Stimulated activated naive CD8-positive, alpha-beta T cell treated with anti-CD3 and anti-CD28 coated beads, Interleukin-15, Interleukin-2, amounts not matched to agents 100 ng/mL and 50 ng/mL, for 24 hours (primary cell): ENCODE data around the gene DTX3.
"Not testable (repeated sequence)": the region's sequence is repeated elsewhere in the genome, so short reads cannot be mapped to it uniquely, and the experiment has no call there.

Source experiments
- H3K27ac Mint-ChIP-seq: one replicate; pipeline ENCODE4 v1.8.0; 2021; ENCODE audit warnings: mild to moderate bottlenecking, mixed read lengths
- H3K27me3 Mint-ChIP-seq: one replicate; pipeline ENCODE4 v1.8.0; 2021; ENCODE audit warnings: mixed read lengths
- H3K36me3 Mint-ChIP-seq: one replicate; pipeline ENCODE4 v1.8.0; 2021; ENCODE audit warnings: low read depth, mixed read lengths
- H3K4me1 Mint-ChIP-seq: one replicate; pipeline ENCODE4 v1.8.0; 2021; ENCODE audit warnings: low read depth, mixed read lengths
- H3K4me3 Mint-ChIP-seq: one replicate; pipeline ENCODE4 v1.8.0; 2021; ENCODE audit warnings: mild to moderate bottlenecking, mixed read lengths
- H3K9me3 Mint-ChIP-seq: one replicate; pipeline ENCODE4 v1.8.0; 2021; ENCODE audit warnings: mixed read lengths

The DTX3 gene

DNA sequence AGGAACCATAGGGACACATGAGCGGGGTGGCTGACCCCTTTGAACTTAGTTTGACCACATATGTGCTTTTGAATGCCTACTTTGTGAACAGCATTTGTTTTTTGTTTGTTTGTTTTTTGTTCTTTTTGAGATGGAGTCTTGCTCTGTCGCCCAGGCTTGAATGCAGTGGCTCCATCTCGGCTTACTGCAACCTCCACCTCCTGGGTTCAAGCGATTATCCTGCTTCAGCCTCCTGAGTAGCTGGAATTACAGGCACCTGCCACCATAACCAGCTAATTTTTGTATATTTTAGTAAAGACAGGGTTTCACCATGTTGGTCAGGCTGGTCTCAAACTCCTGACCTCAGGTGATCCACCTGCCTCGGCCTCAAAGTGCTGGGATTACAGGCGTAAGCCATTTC, 13.8 kb downstream of the DTX3 start:
- not testable (repeated sequence) for H3K9me3 Mint-ChIP-seq, H3K27ac Mint-ChIP-seq, H3K36me3 Mint-ChIP-seq, H3K4me3 Mint-ChIP-seq
- Mint-ChIP-seq H3K4me1 (peaks cover 29% of the 10 kb centered on the region), H3K27me3 (peaks cover 59% of the 10 kb centered on the region)

GRCh38 chr12:57618966-57619433, 14.4 kb downstream of the DTX3 start:
- H3K36me3 Mint-ChIP-seq: no peaks in the 10 kb centered on the region
- H3K4me3 Mint-ChIP-seq: no peak overlapping the region
- no peak overlapping the region for H3K27ac Mint-ChIP-seq
- H3K9me3 Mint-ChIP-seq: no peaks in the 10 kb centered on the region
- H3K27me3 Mint-ChIP-seq: peaks cover 65% of the 10 kb centered on the region
- peaks cover 28% of the 10 kb centered on the region for H3K4me1 Mint-ChIP-seq

GRCh38 chr12:57619434-57620244, 15.0 kb downstream of the DTX3 start:
- Mint-ChIP-seq H3K4me3 (no peak overlapping the region), H3K27me3 (peaks cover 68% of the 10 kb centered on the region), H3K36me3 (no peaks in the 10 kb centered on the region), H3K9me3 (no peaks in the 10 kb centered on the region), H3K4me1 (peaks cover 23% of the 10 kb centered on the region), H3K27ac (no peak overlapping the region)

- Mint-ChIP-seq H3K9me3 (no peaks in the 10 kb centered on the region), H3K27me3 (peaks cover 76% of the 10 kb centered on the region), H3K4me3 (peak overlapping the region; percentile 77), H3K27ac (peak overlapping the region; percentile 75), H3K36me3 (no peaks in the 10 kb centered on the region), H3K4me1 (peaks cover 23% of the 10 kb centered on the region)
These were observed 15.8 kb downstream of the DTX3 start for GRCh38 chr12:57620245-57620935.

DNA sequence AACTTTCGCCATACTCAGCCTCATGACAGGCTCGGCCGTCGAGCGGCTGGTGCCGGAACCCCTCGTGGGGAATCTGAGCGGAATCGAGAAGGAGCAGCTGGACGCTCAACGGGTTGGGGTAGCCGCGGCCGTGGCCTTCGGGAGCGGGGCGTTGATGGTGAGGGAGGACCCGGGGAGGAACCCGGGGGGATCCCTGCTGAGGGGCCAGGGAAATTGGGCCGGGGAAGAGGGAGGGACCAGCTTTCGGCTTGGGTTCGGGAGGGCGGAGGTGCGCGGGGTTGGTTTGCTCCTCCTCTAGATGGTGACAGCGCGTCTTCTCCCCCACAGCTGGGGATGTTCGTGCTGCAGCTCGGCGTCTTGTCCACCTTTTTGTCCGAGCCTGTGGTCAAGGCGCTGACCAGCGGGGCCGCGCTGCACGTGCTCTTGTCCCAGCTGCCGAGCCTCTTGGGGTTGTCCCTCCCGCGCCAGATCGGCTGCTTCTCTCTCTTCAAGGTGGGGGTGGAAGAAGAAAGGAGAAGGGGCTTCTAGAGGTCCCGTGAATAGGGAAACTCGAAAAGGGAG, 16.4 kb downstream of the DTX3 start:
- H3K9me3 Mint-ChIP-seq: no peaks in the 10 kb centered on the region
- peak overlapping the region; percentile 75 for H3K27ac Mint-ChIP-seq

DNA sequence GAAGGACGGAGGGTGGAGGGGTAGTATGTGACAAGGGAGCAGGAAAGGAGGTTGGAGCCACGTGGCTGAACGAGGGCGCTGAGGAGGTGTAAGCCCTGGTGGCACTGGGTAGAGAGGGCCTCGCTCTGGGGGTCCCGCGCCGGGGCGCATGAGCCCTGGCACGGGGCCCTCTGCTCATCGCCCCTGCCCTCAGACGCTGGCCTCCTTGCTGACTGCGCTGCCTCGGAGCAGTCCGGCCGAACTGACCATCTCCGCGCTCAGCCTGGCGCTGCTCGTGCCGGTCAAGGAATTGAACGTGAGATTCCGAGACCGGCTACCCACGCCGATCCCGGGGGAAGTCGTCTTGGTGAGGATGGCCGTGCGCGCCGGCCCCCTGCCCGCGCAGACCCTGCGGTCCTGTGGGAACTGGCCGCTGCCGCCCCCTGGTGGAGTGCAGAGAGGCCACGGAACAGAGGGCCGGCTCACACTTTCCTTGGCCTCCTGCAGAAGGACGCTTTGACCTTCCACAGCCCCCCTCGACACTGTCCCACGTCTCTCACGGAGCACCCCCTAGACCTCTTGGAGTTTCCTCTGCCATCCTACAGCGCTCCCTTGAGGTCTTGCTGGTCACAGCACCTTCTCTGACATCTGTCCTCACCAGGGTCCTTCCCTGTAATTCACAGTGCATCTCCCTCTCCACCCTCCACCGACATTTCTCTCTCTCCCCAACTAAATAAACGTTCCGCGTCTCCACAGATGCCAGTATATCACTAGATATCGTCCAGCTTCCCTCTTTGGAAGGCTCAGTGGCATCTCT, 17.1 kb downstream of the DTX3 start:
- H3K27me3 Mint-ChIP-seq: peaks cover 89% of the 10 kb centered on the region
- H3K4me3 Mint-ChIP-seq: peak overlapping the region; percentile 77
- H3K36me3 Mint-ChIP-seq: no peaks in the 10 kb centered on the region
- no peaks in the 10 kb centered on the region for H3K9me3 Mint-ChIP-seq
- peak overlapping the region; percentile 28 for H3K27ac Mint-ChIP-seq
- H3K4me1 Mint-ChIP-seq: peaks cover 23% of the 10 kb centered on the region

More for the DNA sequence above, 16.4 kb downstream of the DTX3 start:
- Mint-ChIP-seq H3K27me3 (peaks cover 82% of the 10 kb centered on the region), H3K36me3 (no peaks in the 10 kb centered on the region), H3K4me3 (peak overlapping the region; percentile 77), H3K4me1 (peaks cover 23% of the 10 kb centered on the region)

DNA sequence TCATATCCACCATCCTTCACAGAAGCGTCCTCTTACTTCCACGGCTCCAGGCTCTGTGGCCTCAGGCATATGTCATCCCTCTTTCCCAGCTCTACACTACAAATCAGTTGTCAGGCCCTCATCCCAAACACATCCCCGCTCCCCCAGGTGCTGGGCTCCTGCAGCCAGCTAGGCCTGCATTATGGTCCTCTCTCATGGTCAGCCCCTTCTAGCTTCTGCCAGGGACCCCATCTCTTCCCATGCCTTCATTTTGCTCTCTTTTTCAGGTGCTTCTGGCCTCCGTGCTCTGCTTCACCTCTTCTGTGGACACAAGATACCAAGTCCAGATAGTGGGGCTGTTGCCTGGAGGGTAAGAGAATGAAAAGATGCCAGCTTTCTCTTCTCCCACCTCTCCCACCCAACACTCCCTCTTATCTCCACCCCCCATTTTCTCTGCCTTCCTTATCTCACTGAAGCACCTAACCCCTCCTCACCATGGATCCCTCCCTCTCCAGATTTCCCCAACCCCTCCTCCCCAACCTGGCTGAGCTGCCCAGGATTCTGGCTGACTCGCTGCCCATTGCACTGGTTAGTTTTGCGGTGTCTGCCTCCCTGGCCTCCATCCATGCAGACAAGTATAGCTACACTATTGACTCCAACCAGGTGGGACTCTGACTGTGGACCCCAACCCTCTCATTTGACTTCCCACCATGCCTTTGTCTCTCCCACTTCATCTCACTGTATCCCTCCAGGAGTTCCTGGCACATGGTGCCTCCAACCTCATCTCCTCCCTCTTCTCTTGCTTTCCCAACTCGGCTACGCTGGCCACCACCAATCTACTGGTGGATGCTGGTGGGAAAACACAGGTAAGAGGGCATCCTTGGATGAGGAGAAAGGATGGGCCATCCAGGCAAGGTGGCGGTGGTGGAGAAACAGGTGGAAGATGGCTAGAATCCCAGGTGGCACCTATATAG, 17.9 kb downstream of the DTX3 start:
- Mint-ChIP-seq H3K9me3 (no peaks in the 10 kb centered on the region), H3K27me3 (peaks cover 90% of the 10 kb centered on the region), H3K4me3 (peak overlapping the region; percentile 77), H3K36me3 (no peaks in the 10 kb centered on the region), H3K4me1 (peaks cover 28% of the 10 kb centered on the region), H3K27ac (no peak overlapping the region)

DNA sequence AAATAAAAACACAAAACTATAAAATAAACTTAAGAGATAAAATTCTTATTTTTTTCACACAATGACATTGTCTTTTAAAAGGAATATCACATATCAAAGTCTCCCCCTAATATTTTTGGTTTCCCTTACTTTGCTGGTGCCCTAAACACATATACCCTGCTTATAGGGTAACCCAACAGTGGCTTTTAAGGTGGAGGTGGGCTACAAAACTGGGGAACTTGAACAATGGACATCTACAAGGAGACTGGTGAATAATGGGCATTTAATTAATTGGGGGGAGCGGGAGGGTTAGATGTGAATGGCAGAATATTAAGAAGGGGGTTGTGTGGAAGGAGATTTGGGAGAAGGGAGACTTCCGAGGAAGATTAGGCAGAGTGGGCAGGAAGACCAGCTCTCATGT, 18.8 kb downstream of the DTX3 start:
- no peak overlapping the region for H3K27ac Mint-ChIP-seq
- no peaks in the 10 kb centered on the region for H3K36me3 Mint-ChIP-seq
- peaks cover 89% of the 10 kb centered on the region for H3K27me3 Mint-ChIP-seq
- H3K9me3 Mint-ChIP-seq: no peaks in the 10 kb centered on the region
- no peak overlapping the region for H3K4me3 Mint-ChIP-seq
- peaks cover 32% of the 10 kb centered on the region for H3K4me1 Mint-ChIP-seq

DNA sequence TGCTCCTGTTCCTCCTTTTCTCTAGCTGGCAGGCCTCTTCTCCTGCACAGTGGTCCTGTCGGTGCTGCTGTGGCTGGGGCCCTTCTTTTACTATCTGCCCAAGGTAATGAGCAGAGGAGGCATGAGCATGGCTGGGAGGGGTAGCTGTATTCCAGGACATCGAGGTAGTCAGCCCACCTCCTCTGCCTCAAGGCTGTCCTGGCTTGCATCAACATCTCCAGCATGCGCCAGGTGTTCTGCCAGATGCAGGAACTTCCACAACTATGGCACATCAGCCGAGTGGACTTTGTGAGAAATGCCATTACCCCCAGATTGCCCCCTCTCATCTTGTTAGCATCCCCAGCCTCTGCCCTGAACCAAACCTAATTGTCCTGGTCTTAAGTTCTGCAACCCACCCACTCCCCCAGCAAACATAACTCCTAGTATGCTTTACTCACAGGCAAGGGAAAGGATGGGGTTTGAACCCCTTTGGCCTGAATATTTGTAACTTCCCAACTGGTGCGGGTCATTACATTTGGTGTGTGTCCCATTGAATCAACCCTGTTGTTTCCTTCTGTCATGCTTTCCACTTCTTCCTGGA, 19.3 kb downstream of the DTX3 start:
- no peaks in the 10 kb centered on the region for H3K36me3 Mint-ChIP-seq
- H3K4me3 Mint-ChIP-seq: no peak overlapping the region
- H3K27ac Mint-ChIP-seq: no peak overlapping the region
- H3K9me3 Mint-ChIP-seq: no peaks in the 10 kb centered on the region
- peaks cover 92% of the 10 kb centered on the region for H3K27me3 Mint-ChIP-seq
- H3K4me1 Mint-ChIP-seq: peaks cover 32% of the 10 kb centered on the region

DNA sequence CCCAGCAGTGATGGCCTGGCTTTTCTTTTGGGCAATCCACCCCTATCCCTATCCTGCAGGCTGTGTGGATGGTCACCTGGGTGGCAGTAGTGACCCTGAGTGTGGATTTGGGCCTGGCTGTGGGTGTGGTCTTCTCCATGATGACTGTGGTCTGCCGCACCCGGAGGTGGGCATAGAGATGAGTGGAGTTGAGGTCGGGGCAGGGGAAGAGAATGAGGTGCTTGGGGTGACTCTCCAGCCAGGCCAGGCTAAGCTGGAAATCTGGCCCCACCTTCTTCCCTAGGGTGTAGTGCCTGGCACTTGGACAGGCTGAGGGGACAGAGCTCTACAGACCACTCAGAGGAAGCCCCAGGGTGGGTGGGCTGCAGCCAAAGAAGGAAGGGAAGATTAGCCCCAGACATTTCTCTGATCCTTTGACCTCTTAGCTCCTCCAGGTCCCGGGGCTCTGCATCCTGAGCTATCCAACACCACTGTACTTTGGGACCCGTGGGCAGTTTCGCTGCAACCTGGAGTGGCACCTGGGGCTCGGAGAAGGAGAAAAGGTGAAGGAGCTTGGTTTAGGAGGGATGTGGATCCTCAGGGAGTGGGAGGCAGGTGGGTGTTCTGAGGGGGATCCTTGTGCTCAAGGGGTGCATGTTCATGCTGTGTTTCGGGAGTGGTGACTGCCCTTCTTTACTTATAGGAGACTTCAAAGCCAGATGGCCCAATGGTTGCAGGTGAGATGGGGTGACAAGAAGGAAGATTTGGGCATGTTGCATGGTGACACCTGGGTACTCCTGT, 20.0 kb downstream of the DTX3 start:
- no peaks in the 10 kb centered on the region for H3K36me3 Mint-ChIP-seq
- H3K27ac Mint-ChIP-seq: no peak overlapping the region
- peaks cover 93% of the 10 kb centered on the region for H3K27me3 Mint-ChIP-seq
- H3K9me3 Mint-ChIP-seq: no peaks in the 10 kb centered on the region
- no peak overlapping the region for H3K4me3 Mint-ChIP-seq
- H3K4me1 Mint-ChIP-seq: peaks cover 32% of the 10 kb centered on the region

DNA sequence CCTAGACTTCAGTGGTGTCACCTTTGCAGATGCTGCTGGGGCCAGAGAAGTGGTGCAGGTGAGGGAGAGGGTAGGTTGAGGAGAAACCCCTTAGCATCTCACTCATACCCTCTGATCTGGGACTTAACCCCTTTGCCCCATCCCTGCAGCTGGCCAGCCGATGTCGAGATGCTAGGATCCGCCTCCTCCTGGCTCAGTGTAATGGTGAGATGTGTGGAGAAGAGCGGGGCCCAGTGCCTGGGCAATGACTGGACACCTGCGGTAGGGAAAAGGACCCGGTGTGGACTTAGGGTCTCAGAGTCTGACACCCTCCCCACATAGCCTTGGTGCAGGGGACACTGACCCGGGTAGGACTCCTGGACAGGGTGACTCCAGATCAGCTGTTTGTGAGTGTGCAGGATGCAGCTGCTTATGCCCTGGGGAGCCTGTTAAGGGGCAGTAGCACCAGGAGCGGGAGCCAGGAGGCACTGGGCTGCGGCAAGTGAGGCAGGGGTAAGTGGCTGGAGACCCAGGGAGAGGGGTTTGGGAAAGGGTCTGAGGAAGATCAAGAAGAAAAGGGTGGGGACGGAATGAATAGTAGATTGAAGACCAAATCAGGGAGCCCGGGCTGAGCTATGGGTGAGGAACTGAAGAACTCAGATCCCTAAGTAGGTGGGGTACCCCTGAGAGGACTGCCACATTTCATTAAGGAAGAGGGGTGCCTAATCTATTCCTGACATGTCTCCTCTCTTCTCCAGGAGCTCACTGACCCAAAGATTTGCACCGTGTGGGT, 20.8 kb downstream of the DTX3 start:
- no peaks in the 10 kb centered on the region for H3K36me3 Mint-ChIP-seq
- H3K9me3 Mint-ChIP-seq: no peaks in the 10 kb centered on the region
- no peak overlapping the region for H3K27ac Mint-ChIP-seq
- H3K4me1 Mint-ChIP-seq: peaks cover 28% of the 10 kb centered on the region
- H3K4me3 Mint-ChIP-seq: no peak overlapping the region
- H3K27me3 Mint-ChIP-seq: peaks cover 91% of the 10 kb centered on the region

DNA sequence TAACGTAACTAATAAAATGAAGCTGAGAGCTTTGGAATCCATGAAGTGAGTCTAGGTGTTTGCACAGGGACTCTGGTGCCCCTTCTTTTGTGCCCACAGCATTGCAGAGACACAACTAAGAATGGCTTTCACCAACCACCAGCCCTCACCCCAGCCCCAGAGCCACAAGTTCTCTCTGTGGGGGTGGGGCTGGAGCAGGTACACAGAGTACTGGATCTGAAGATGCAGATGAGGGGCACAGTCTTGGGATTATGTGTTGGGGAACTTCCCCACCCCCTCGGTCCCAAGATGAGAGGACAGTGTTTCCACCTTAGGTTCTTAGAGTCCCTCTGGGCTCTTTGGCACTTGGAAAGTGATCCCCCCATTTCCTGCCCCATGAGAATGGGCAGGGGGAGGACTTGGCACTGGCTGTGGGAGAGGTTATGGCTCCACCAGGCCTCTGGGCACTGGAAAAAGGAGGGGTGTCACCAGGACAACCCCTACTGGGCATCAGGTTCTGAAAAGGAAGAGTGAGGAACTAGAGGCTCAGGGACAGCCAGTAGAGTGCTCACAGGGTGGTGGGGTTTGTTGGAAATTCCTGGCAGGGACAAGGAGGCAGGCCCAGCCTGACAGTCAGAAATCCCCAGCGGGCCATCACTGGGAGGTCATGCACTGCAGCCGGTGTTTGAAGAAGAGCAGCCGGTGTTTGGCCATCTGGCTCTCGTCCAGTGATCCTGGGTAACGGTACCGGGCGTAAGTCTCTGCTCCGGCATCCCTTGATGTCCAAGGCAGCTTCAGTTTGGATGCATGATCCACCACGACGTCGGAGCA, 21.7 kb downstream of the DTX3 start:
- Mint-ChIP-seq H3K4me1 (peaks cover 20% of the 10 kb centered on the region), H3K27me3 (peaks cover 91% of the 10 kb centered on the region), H3K36me3 (no peaks in the 10 kb centered on the region), H3K27ac (no peak overlapping the region), H3K4me3 (no peak overlapping the region), H3K9me3 (no peaks in the 10 kb centered on the region)
